HG02571 (cell line): ENCODE results near the gene SMIM10L2A.
"Not testable (repeated sequence)": the region's sequence is repeated elsewhere in the genome, so short reads cannot be mapped to it uniquely, and the experiment has no call there.

Source experiments
- ATAC-seq: cut with Tn5 transposase; IDR thresholded peaks from one replicate; pipeline ENCODE4 v1.9.1; 2021; ENCODE audit warnings: mild to moderate bottlenecking, moderate library complexity; ENCODE audit not compliant: unreplicated experiment

SMIM10L2A gene

DNA sequence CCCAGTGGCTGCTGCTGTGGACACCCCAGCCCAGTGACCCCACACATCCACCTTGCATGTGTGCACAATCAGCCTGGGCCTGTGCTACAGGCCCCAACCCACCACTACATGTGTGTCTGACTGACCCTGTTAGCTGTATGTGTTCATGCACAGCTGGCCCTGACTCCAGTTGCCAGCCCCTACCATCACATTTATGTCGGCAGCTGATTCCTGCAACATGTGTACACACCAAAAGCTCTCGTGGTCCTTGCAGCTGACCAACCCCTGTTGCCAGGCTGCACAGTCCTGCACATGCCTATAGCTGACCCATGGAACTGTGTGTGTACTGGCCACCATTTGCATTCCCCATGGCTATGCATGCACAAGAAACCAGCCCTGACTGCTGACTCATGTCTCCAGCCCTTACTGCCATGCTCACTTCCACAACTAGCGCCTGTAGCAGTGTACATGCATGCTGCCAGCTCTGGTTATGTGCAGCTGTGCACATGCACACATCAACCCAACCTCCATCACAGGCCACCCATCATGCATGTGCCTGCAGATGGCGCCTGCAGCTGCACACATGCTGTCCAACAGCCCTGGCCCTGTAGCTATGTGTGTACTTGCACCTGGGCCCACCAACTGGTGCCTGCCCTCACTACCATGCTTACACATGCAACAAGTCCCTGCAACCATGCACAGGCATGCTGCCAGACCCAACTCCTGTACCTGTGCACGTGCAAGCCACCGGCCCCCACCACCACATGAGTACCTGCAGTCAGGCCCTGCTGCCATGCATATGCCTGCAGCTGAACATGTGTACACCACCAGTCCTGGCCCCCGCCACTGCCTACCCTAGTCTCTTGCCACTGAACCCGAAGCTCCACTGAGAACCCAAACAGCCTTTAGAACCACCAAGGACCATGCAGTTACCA is 28.1 kb downstream of the SMIM10L2A start:
- no peak for ATAC-seq

DNA sequence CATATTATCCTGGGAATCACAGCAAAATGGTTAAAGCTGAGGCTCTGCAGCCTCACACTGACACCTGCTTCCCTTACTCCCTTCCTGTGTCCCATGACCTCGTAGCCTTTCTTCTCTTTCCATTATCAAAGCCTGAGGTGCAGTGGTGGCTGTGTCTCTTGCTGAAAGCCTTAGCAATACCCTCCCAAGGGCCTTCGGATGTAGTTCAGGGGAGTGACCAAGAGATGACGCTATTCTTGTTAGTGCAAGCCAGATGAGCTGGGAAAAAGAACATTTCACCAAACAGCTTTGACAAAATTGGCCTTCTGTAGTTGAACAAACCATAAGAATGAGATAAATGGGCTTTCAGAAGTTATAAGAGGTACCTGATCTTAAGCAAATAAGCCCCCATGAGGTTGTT is 31.6 kb downstream of the SMIM10L2A start:
- no peak for ATAC-seq

DNA sequence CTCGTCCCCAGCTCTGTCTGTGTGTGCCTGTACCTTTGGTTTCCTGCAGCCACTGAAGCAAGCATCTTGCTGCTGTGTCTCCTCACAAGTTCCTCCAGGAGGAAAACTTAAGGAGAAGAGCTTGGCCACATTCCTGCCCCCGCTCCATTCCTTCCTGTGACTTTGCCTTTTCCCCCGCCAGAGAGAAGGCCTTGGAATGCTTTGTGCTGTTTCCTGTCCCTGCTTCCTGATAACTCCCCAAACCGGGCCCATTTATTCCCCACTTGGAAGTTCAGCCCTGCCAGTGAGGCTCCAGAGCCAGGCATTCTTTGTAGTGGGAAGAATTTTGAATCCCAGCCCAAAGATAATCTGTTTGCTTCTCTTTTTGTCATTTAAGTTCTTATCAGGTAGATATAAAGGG is 33.1 kb downstream of the SMIM10L2A start:
- ATAC-seq: no peak

DNA sequence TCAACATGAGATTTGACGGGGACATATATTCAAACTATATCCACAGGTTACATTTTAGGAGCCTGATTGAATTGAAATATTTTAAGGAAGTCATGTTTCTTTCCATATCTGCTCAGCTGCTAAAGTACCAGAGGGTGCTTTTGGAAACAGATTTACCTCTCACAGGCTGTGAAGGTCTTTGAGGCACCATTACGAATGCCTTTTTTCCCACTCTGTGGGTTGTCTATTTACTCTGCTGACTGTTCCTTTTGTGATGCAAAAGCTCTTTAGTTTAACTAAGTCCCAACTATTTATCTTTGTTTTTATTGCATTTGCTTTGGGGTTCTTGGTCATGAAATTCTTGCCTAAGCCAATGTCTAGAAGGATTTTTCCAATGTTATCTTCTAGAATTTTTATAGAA is 40.0 kb downstream of the SMIM10L2A start:
- not testable (repeated sequence) for ATAC-seq

DNA sequence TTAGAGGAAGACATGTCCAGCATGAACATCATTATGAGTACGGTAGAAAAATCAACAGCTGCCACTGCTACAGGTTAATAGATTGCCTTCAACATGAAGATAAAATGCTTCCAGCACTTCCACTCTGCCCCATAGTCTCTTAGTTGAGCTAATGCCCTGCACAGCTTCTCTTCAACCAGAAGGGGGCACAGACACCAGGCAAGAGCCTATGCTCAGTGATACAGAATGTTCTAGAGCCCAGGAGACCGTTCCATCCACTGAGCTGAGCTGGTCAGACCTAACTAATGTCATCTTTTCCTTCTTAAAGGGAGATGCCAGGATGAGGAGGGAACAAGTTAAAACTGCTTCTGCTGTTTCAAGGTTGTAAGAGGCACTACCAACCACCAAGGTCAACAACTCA is 42.2 kb downstream of the SMIM10L2A start:
- no peak for ATAC-seq

DNA sequence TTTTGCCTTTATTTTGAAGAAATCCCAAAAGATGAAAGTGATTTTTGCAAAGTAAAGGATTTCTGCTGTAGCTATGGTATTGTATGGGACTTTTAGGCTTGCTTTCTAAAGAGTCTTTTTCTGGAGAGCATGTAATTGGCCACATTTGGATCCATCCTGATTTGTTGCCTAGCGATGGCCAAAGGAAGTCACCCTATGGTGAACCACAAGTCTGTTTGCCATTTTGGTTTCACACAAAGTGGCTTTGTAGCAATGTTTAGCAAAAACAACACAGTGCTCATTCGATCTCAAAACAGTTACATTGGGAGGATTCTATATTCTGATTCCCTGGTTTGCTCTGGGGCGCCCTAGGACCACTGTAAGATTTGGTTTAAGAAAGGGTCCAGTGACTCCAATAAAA is 54.6 kb downstream of the SMIM10L2A start:
- no peak for ATAC-seq

DNA sequence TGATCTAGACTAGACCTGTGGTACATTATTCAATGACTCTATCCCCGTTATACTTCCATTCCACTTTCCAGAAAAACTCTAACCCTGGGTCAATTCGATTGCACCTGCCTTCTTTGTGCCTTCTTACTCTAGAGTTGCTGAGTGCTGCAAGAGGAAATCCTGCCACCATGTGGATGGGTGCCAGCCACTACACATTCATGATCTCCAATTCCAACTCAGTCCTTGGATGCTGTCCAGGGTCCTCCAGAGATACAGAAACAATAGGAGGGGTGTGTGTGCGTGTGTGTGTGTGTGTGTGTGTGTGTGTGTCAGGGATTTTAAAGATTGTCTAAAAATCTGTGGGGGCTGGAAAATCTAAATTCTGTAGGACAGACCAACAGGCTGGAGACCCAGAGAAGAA is 55.8 kb downstream of the SMIM10L2A start:
- ATAC-seq: no peak
